ENCODE results near the gene TEAD1. TPM values are rescaled to one million over a fixed set of nuclear protein-coding genes. Genes with fewer than 3 reads are reported as not detected.
A peak's percentile ranks its signal among the peaks of the same experiment; 100 is the strongest.

TEAD1 gene
- total and polyA plus RNA-seq, 2 experiments from 2014 or later, result 24.5 to 103 TPM

- TF ChIP-seq ZNF462 (CRISPR knock-in tag; IDR thresholded peaks at IDR 0.05) (no peak), ETS1 (IDR thresholded peaks at IDR 0.05) (no peak)
Observed at GRCh38 chr11:12772324-12772723, 98.1 kb downstream of the TEAD1 start (continued).

GRCh38 chr11:12773591-12773990 lies 99.4 kb downstream of the TEAD1 start:
- H3K27me3 Mint-ChIP-seq (ENCODE audit: insufficient read depth, low read depth, poor library complexity), result peaks cover 4% of the 10 kb centered on the region
- H3K27ac ChIP-seq (ENCODE audit: low read depth), result no peak overlapping the region
- TF ChIP-seq EZH2phosphoT487 (IDR thresholded peaks at IDR 0.05; ENCODE audit: unreplicated experiment), result no peak
- no peak for TF ChIP-seq ZNF331 (CRISPR knock-in tag; IDR thresholded peaks at IDR 0.05; ENCODE audit: low read depth)
- no peak for TF ChIP-seq CTCF (conservative IDR thresholded peaks at IDR 0.05; ENCODE audit: low read depth in 2 of 2)
- no peak for TF ChIP-seq ZNF114 (CRISPR knock-in tag; IDR thresholded peaks at IDR 0.05)
- TF ChIP-seq ZNF462 (CRISPR knock-in tag; IDR thresholded peaks at IDR 0.05), result no peak

More at GRCh38 chr11:12773591-12773990, 99.4 kb downstream of the TEAD1 start:
- H4K20me1 ChIP-seq (replicated peaks; ENCODE audit: insufficient read depth), result peaks cover 3% of the 10 kb centered on the region; the same call in 1 of the 2 replicates
- H3K4me2 ChIP-seq, result peak overlapping the region; percentile 20; the same call in 1 of the 2 replicates
- no peak overlapping the region for H2AFZ ChIP-seq
- peaks cover 68% of the 10 kb centered on the region for H3K4me1 ChIP-seq (ENCODE audit: insufficient read depth)
- no peak overlapping the region for H3K4me3 ChIP-seq
- no peaks in the 10 kb centered on the region; the same call in 2 of the 3 replicates for H3K9me3 Mint-ChIP-seq
- H3K4me1 Mint-ChIP-seq, result peaks cover 32% of the 10 kb centered on the region
- H3K27ac Mint-ChIP-seq, result peak overlapping the region; percentile 33
- no peak for ATAC-seq
- DNase-seq (ENCODE audit: low spot score), result no peak
- no peaks in the 10 kb centered on the region for H3K36me3 ChIP-seq (ENCODE audit: insufficient read depth)
- no peaks in the 10 kb centered on the region for H3K9me2 ChIP-seq (ENCODE audit: insufficient read depth)
- no peaks in the 10 kb centered on the region for H3K27me3 ChIP-seq (ENCODE audit: insufficient read depth)
- no peaks in the 10 kb centered on the region for H3F3A ChIP-seq (replicated peaks; ENCODE audit: low read depth)
- peaks cover 96% of the 10 kb centered on the region for H3K79me2 ChIP-seq (replicated peaks; ENCODE audit: insufficient read depth)
- H3K4me3 Mint-ChIP-seq, result no peak overlapping the region; the same call in 2 of the 3 replicates
- H3K36me3 Mint-ChIP-seq (ENCODE audit: low read depth), result peaks cover 6% of the 10 kb centered on the region
